ENCODE data around the gene CDCP2.

CDCP2 gene

DNA sequence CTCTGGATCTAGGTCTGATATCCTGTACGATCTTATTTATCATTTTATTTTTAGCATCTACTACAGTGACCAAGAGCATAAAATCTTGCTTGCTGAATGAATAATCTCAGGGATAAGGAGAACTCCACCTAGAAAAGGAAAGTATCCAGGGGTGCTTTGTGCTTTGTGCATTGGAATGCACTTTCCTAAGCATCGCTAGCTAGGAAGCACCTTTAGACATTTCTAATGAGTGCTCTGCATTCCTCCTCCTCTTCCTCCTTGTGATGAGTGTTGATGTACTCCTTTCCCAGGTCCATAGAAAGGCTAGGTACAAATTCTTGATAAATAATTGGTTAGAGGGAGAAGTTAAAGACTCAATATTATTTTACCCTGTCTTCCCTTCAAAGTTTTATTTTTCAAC, 68.0 kb downstream of the CDCP2 start:
- DNase-seq, result no peak

All from NCI-H226 (cell line).